Activated T-cell treated with anti-CD3 and anti-CD28 coated beads for 4 hours (primary cell): Measurements from ENCODE around the gene PHLDA2.

Experiments used
- DNase-seq: peaks from one replicate; pipeline ENCODE4 v3.0.0-alpha.2; 2020

The PHLDA2 gene, protein sequence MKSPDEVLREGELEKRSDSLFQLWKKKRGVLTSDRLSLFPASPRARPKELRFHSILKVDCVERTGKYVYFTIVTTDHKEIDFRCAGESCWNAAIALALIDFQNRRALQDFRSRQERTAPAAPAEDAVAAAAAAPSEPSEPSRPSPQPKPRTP

GRCh38 chr11:2928605-2929530 is at the start of gene PHLDA2:
Gene PHLDA2 (minus strand): TSS chr11:2929420. CDS start chr11:2929364, 56 bp downstream.
- DNase-seq: peak; percentile 33

GRCh38 chr11:2977113-2977512 is 47.9 kb upstream of the PHLDA2 start:
- no peak for DNase-seq

DNA sequence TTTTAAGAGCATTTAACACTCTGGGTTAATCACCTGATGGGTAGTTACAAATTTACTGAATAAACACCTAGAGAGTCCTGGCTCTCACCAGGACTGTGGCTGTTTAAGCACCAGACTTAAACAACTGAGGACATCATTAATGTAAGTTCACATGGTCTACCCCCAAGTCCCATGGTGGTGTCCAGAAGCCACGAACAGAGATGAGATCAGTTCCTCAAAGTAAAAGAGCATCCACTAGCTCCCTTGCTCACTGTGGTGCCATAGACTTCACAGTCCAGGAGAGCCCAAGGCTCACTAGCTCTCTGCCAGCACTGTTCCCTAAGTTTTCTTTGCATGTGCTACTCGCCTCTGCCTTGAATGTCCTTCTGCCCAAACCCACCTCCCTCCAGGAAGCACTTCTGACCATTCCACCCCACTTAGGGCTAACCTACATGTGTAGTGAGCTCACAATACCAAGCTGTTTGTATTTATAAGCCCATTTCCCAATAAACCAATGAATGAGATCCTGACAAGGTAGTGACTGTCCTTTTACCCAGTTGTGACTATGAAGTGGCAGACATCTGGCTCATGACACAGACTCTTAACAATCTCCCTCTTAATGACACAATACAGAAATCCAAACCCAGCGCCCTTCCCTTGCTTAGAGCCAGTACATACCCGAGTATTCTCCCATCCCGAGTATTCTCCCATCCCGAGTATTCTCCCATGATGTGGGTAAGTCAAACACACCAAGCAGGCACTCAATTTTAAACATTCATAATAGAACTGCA is 47.3 kb upstream of the PHLDA2 start:
- DNase-seq: no peak

- DNase-seq: peak; percentile 23
Measured at GRCh38 chr11:2975594-2975993, 46.4 kb upstream of the PHLDA2 start.

DNA sequence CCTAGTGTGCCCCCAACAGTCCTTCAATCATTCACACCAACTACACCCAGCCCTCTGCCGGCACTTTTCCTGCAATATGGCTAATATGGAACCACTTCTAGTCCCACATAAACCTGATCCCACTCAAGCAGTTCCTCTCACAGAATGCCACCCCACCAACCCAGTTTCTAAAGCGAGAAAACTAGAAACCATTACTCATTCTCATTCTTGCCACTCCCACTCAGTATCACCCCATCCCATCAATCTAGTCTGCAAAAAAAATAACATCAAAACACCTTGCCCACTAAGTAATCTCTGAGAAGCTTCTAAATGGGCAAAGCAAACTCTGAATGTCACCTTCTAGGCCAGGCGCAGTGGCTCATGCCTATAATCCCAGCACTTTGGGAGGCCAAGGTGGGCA is 45.1 kb upstream of the PHLDA2 start:
- no peak for DNase-seq

- DNase-seq: no peak
Measured at GRCh38 chr11:2968341-2968900, 39.2 kb upstream of the PHLDA2 start.

DNA sequence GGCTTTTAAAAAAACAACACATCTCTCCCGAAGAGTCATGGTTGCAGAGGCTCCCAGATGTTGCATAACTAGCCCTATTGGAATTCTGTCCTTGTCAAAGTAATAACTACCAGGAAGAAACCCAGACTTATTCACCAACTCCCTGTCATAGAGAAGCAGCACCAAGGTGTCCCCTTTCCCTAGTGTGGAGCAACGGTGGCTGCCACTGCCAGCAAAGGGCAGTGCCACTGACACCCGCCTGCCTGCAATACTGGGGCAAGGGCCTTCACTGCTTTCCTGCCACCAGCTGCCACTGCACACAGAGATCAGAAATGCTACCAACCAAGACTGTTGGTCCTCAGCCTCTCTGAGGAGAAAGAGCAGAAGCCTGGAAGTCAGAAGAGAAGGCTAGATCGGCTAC is 35.6 kb upstream of the PHLDA2 start:
- no peak for DNase-seq

DNA sequence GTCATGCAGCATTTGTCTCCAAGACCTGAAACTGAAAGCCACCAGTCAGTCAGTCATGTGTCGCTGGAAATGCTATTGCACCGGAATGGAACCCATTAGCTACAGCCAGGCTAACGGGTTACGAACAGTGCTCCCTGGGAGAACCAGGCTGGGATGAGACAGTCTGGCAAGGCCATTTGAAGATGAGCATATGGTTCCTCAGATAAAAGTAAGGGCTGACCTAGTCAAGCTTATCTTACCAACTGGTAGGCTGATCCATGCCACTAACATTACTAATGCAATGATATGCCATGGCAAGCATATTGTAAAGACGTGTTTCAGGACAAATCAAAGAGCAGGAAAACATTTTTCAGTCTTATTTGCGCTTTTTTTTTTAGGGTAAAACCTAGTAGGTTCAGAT is 34.5 kb upstream of the PHLDA2 start:
- no peak for DNase-seq

DNA sequence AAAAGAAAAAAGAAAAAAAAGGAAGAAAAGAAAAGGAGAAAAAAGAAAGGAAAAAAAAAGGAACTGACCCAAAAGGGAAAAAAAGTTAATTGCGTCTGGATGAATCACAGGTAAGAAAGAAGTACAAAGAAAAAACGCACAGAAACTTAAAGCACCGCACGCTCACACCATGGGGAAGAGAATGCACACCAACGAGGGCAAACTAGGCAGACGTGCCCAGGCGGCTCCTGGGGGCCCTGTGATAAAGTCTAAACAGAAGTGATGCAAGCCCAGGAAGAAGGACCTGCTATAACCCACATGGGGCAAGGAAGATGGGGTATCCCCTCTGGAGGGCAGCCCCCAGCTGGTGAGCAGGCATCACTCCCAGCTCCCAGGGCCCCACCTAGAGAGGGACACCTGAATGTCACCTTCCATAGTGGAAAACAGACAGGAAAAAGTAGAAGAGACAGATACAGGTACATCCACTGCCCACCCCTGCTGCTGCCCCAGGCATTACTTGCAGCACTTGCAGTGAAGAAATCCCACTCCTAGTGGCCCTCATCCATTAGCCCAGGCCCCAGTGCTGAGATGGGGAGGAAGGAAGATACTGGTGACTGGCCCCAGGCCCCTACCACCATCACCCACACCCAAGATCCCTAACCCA is 34.0 kb upstream of the PHLDA2 start:
- no peak for DNase-seq

GRCh38 chr11:2961080-2961479 is 31.9 kb upstream of the PHLDA2 start:
- DNase-seq: no peak

GRCh38 chr11:2960139-2960538 is 30.9 kb upstream of the PHLDA2 start:
- no peak for DNase-seq

- no peak for DNase-seq
Measured at GRCh38 chr11:2958251-2958650, 29.0 kb upstream of the PHLDA2 start.

- DNase-seq: no peak
Measured at GRCh38 chr11:2955906-2956476, 26.8 kb upstream of the PHLDA2 start.

- DNase-seq: no peak
Measured at GRCh38 chr11:2954263-2954662, 25.0 kb upstream of the PHLDA2 start.

GRCh38 chr11:2952290-2952689 is 23.1 kb upstream of the PHLDA2 start:
- DNase-seq: no peak

- DNase-seq: no peak
Measured at GRCh38 chr11:2951231-2952110, 22.3 kb upstream of the PHLDA2 start.

DNA sequence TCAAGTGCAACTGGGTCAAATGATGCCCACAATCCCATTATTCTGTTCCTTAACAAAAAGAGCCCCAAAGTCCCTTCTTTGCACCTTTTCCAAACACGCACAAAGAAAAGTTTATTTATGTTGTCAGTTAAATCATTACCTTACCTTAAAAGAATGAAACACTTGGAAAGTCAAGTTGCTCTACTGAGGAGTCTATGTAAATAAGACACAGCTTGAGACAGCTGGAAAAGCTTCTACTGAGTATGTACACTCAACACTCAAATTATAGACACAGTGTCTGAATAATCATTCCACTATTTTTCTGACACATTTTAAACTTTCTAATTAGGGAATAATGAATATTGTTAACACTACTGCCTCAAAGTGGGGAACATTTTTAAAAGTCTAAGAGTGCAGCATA is 21.6 kb upstream of the PHLDA2 start:
- no peak for DNase-seq

- no peak for DNase-seq
Measured at GRCh38 chr11:2949920-2950319, 20.7 kb upstream of the PHLDA2 start.

GRCh38 chr11:2947744-2948143 is 18.5 kb upstream of the PHLDA2 start:
- no peak for DNase-seq

DNA sequence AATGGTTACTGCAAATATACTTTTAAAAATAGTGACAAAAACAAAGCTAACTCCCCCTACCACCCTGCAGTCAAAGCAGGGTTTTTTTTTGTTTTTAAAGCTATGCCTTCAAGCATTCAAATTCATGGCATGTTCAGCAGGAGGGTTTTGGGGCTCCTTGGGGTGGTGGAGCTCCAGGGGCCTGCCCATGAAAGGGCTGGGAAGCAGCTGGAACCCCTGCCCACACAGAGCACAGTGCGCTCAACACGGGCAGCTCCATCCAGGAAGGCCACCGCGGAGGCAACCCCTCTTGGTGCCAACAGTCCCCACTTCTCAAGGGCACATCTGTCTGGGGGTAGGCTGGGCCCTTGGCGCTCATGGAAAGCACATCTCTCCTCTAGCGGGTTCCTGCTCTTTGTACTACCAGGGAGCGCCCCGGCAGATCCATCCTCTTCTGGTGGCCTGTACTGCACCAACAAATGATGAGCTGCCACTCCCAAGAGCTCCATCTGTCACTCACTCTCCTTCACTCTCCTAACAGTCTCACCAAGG is 16.6 kb upstream of the PHLDA2 start:
- DNase-seq: no peak
